ENCODE measurements around the gene DPP7.
"Not testable (repeated sequence)": the region's sequence is repeated elsewhere in the genome, so short reads cannot be mapped to it uniquely, and the experiment has no call there.

DPP7 gene

DNA sequence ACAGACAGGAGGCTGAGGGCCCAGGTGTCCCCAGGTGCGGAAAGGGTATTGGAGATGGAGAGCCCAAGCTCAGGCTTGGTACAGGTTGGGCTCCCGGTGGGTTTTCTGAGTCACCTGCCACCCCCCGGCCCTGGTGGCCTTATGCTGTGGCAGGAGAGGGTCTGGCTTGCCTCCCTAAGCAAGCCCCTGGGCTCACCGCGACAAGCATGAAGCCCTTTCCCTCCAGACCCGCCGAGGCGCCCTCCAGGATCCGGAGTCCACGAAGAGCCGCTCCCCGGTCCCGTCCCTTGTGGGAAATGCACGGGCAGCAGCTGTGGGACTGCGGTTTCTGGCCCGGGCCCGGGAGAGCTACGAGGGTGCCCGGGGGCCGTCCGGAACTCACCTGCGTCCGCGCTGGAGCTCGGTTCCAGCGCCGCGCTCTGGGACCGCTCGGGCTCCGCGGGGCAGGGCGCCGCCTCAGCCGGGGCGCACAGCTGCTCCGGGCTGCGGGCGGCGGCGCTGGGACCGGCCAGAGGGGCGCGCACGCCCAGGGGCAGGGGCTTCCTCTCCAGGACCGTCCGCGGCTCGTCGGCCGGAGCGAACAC is 44.9 kb downstream of the DPP7 start:
- no peak for DNase-seq (ENCODE audit: low read depth)

DNA sequence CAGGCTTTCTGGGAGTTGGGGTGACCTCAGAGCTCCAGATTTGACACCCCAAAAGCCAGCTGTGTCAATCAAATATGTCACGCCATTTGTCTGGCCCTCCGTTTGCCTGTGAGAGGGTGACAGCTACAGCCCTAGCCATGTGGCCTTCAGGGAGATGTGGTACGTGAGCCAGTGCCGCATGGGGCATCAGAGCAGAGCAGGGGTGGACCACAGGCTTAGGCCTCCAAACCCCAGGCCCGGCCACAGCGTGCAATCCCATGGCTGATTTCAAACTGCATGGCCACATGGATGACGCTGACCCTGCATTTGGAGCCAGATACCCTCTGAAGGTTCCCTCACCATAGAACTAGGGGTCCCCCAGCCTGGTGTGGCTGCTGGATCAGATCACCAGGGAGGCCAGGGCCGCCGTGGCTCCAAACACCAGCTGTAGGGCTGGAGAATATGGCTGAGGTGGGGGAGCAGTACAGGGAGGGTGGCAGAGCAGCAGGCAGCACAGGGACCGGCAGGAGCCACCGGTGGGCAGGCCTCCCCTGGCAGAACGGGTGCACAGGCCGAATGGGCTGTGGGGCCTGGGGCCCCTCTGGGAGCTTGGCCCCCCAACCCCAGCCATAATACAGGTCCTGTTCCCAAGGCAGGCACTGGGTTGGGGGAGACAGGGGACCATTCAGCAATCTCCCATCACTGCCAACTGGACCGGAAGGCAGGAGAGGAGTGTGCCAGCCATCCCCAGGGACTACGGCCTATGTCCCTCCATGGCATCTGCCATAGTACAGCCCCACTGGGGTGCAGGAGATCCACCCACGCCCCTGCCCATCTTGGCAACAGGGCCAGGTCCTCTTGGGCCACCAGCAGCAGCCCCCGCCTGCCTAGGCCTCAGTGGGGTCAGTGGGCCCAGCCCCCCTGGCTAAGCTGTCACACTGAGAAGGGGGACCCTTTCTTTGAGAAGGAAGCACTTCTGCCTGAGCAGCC is 45.7 kb downstream of the DPP7 start:
- DNase-seq (ENCODE audit: low read depth) = no peak

DNA sequence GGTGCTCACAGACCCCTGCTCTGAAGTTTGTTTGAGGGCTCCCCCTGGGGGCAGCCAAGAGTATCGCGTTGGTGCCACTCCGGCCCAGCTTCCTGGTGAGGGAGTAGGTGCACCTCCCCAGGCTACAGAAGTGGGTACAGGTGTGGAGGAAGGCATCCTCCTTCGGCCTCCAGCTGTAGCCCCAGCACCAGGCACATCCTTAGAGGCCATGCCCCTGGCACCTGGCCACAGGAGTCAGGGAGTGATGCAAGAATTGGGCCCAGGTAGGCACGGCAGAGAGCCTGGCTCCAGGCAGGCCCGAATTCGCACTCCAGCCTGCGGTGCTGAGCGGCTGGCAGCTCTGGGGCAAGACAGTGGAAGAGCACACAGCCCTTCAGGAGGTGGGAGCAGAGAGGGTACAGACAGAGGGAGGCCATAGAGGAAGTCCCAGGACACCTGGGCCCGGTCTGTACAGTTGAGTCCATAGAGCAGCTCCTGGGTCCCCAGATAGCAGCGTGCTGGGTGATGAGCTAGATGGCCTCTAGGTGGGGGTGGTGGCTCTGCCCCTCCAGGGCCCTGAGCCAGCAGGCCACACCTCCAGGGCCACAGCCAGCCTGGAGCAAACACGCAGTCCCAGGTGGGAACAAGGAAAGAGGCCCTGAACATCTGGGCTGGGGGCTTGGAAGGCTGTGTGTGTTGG is 46.5 kb downstream of the DPP7 start:
- peak; percentile 73 for DNase-seq (ENCODE audit: low read depth)

DNA sequence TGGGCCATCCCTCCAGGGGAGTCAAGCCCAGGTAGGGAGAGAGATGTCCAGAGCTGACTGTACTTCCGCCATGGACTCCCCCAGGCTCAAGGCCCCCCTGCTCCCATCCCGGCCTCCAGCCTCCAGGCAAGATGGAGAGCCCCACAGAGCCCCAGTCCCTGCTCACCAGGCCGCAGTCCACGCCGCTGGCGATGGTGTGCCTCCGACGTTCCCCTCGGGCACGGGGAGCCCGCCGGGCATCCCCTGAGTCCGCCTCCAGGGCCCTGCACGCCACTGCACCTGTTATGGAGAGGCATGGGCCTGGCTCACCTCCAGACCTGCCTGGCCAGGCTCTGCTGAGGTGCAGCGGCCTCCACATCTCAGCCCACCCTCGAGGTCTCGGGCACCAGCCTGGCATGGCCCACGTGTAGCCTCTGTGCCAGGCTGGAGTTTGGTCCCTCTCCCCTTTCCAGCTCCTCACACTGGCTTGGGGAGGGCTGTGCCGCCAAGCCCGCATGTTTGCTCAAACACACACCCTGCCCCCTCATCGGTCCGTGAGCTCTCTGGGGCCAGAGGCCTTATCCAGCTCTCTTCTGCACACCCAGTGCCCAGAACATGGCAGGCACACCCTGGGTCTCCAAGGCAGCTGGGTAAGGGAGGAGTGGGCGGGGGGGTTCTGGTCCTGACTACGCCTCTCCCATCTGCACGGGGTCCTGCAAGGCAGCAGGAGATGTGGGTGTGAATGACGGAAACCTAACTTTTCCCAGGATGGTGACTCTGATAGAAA is 48.3 kb downstream of the DPP7 start:
- no peak for DNase-seq (ENCODE audit: low read depth)

DNA sequence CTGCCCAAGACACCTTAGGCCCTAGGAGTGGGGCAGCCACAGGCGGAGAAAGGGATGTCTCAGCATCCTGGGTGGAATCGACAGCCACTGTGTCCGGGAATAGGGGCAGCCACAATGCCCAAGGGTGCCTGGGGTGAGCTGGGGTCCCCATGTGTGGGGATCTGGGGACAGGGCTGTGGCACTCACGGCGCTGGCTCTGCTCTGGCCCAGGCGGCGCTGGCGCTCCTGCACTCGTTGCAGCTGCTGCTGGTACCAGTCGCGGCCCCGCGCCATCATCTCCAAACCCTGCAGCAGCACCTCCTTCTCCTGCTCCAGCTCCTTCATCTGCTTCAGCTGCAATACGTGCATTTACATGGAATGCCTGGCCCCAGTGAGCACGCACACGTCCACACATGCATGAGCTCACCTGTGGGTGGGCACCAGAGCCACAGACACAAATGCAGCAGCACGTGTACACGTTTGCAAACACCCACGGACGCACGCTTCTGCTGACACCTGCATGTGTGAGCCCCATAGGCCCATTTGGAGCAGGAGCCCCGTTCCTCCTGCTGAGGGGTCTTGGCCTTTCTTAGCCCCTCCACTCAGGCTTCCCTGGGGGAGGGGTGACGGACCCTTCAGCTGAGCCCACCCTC is 49.1 kb downstream of the DPP7 start:
- DNase-seq (ENCODE audit: low read depth) = no peak

DNA sequence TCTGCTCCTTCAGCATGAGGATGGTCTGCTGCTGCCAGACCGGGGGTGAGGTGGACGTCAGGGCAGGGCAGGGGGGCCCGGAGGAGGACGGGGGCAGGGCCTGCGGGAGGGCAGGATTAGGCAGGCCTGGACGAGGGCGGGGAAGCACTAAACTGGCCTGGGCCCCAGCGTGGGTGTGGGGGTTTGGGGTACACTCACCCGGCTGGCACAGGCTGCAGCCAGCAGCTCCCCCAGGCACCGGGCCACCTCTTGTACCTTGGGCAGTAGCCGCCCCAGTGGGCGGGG is 49.7 kb downstream of the DPP7 start:
- DNase-seq (ENCODE audit: low read depth) = no peak

DNA sequence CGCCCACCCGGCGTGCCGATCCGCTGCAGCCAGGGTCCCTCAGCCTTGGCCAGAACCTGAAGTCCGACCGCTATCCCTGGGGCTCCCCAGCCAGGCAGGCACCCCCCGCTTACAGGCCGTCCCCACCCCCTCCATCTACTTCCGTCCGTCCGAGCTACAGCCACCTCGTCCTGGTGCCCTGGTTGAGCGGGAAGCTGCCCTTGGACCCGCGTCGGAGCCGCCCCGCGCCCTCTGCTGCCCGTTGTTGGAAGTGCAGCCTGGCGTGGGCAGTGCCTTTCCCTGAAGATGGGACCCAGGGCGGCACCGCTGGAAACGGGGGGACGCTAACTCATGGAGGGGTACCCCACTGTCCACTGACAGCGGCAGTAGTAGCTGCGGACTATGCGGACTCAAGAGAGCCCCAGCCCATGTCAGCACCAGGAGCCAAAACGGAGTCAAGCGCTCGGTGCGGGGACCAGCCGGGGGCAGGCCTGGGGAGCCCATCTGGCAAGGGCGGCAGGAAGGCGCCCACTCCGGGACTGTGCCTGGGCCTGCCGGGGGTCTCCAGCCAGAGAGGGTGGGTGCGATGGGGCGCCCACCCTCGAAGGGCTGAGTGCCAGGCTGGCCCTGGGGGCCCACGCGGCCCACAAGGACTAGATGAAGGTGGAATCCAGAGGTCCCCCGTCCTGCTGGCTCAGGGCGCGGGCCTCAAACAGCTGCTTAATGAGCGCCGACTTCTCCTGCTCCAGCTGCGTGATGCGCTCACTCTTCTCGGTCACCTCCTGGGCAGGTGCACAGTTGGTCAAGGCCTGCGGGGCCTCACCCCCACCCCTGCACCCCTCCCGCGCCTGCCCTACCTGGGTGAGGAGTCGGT is 50.3 kb downstream of the DPP7 start:
- peak; percentile 53 for DNase-seq (ENCODE audit: low read depth)

DNA sequence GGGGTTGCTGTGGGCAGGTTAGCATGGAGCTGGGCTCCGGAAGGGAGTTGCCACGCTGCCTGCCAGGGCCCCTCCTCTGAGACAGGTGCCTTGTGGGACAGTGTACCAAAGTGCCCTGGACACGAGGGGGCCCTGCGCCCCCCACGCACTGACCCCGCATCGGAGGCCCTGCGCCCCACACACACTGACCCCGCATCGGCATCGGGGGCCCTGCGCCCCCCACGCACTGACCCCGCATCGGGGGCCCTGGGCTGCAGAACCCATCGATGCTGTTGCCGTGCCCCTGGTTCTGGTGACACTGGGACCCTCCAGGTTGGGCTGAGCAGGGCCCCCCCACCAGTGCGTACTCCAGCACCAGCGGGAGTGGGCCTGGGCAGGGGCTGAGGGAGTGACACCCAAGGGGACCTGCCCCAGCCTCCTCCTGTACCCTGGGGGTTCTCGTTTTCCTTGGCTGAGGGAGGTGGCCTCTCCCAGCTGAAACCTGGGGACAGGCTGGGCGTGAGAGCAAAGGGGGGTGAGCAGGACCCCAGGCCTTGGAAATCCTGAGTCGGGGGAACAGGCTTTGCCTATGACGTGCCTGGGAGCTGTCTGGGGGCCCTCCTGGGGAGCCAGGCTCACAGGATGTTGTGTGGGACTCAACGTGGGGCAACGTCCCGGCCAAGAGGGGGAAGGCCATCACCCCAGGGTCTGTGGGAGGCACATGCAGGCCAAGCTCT is 51.1 kb downstream of the DPP7 start:
- DNase-seq (ENCODE audit: low read depth) = no peak

DNA sequence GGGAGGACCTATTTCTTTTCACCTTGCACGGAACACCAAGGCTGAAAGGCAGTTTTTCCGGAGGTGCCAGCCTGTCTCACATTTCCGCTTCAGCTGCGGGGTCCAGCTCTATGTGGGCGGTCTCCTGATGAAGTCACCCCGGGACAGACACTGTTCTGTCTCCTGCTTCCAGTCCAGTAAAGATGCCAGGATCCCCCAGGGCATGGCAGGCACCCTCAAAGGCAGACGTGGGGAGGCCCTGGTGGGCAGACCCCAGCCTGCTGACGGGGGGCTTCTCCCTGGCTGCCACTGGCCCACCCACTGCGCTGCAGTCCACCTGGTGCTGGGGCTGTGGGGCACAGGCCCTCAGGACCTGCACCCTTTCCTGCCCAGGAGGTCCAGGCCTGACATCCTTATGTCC is 51.7 kb downstream of the DPP7 start:
- not testable (repeated sequence) for DNase-seq (ENCODE audit: low read depth)

DNA sequence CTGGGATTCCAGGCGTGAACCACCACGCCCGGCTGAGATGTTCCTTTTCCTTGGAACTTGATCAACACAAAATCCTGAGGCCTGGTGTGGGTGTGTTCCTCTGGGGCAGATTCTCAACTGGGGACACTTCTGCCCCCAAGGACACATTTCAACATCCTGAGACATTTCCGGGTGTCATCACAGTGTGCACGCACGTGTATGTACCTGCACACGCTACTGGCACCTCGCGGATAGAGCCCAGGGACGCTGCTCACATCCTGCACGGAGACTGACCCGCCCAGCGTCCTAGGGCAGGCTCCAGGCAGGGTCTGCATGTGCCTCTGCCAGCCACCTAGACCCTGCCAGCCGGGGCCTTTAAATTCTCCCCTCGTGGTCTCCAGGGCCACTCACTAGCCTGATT is 52.1 kb downstream of the DPP7 start:
- no peak for DNase-seq (ENCODE audit: low read depth)
